Keratinocyte (primary cell): ENCODE data around the gene PDZD2. TPM values are rescaled to one million over a fixed set of nuclear protein-coding genes. Genes with fewer than 3 reads are reported as not detected.

ENCODE experiments used
- DNase-seq: peaks from one replicate; pipeline ENCODE4 v3.0.0-alpha.2; 2011; ENCODE audit warnings: low read depth, missing footprints, low spot score
- FAIRE-seq: peaks from 2 replicates; lab custom pipeline; 2011; peaks lifted over from hg19 to GRCh38; lab: Jason Lieb, UNC
- H2AFZ ChIP-seq: 2 replicates; pipeline ENCODE4 v1.6.0; 2012; ENCODE audit warnings: low read length, control low read depth, inconsistent platforms; ENCODE audit not compliant: control insufficient read depth
- H3K27ac ChIP-seq: 2 replicates; pipeline ENCODE4 v1.5.1; 2011; ENCODE audit warnings: low read length; ENCODE audit not compliant: control insufficient read depth, insufficient read depth
- H3K27me3 ChIP-seq: 3 replicates; pipeline ENCODE4 v1.6.0; 2011; ENCODE audit warnings: low read length; ENCODE audit not compliant: control insufficient read depth, insufficient read depth; ENCODE audit errors: extremely low read depth
- H3K36me3 ChIP-seq, 2 experiments: 2 replicates in 1 of 2; 3 replicates in 1 of 2; pipeline ENCODE4 v1.5.1; 2011; ENCODE audit warnings: low read length in 2 of 2, mild to moderate bottlenecking in 1 of 2; ENCODE audit not compliant: control insufficient read depth in 2 of 2, insufficient read depth in 2 of 2; ENCODE audit errors: extremely low read depth in 1 of 2
- H3K4me1 ChIP-seq: 3 replicates; pipeline ENCODE4 v1.5.1; 2011; ENCODE audit warnings: low read length; ENCODE audit not compliant: control insufficient read depth, insufficient read depth; ENCODE audit errors: extremely low read depth
- H3K4me2 ChIP-seq: 3 replicates; pipeline ENCODE4 v1.6.0; 2011; ENCODE audit warnings: low read depth, low read length; ENCODE audit not compliant: control insufficient read depth, insufficient read depth; ENCODE audit errors: extremely low read depth
- H3K4me3 ChIP-seq, 3 experiments: fragments of 200-600 bp in 1 of 3; sonication (generic) in 1 of 3; 2 replicates in 2 of 3; 3 replicates in 1 of 3; pipeline ENCODE4 v1.5.1; 2011 to 2016; ENCODE audit warnings: low read length in 3 of 3, mild to moderate bottlenecking in 3 of 3, control low read depth in 2 of 3, inconsistent platforms in 1 of 3, low read depth in 1 of 3, mixed read lengths in 1 of 3, mixed run types in 1 of 3, moderate library complexity in 1 of 3; ENCODE audit not compliant: control insufficient read depth in 2 of 3, insufficient read depth in 2 of 3; ENCODE audit errors: extremely low read depth in 1 of 3
- H3K79me2 ChIP-seq: 2 replicates; pipeline ENCODE4 v1.6.0; 2012; ENCODE audit warnings: low read length; ENCODE audit not compliant: control insufficient read depth, insufficient read depth
- H3K9ac ChIP-seq: 3 replicates; pipeline ENCODE4 v1.6.0; 2011; ENCODE audit warnings: low read length; ENCODE audit not compliant: control insufficient read depth, insufficient read depth; ENCODE audit errors: extremely low read depth
- H3K9me1 ChIP-seq: 3 replicates; pipeline ENCODE4 v1.6.0; 2011; ENCODE audit warnings: low read length; ENCODE audit not compliant: control insufficient read depth, insufficient read depth; ENCODE audit errors: extremely low read depth
- H3K9me3 ChIP-seq: 2 replicates; pipeline ENCODE4 v1.5.1; 2012; ENCODE audit warnings: low read depth, low read length; ENCODE audit not compliant: control insufficient read depth
- H4K20me1 ChIP-seq: 3 replicates; pipeline ENCODE4 v1.6.0; 2011; ENCODE audit warnings: low read length; ENCODE audit not compliant: control insufficient read depth, insufficient read depth; ENCODE audit errors: extremely low read depth
- CTCF ChIP-seq, 3 experiments: IDR thresholded peaks in 1 of 3; conservative IDR thresholded peaks in 1 of 3; optimal IDR thresholded peaks in 1 of 3; 2 replicates in 2 of 3; 3 replicates in 1 of 3; pipeline versions ENCODE3 to v1.5.1; 2011; ENCODE audit warnings: low read length in 3 of 3, mild to moderate bottlenecking in 3 of 3, moderate library complexity in 2 of 3, control low read depth in 1 of 3, inconsistent platforms in 1 of 3; ENCODE audit not compliant: insufficient read depth in 2 of 3; ENCODE audit errors: extremely low read depth in 1 of 3
- EZH2 ChIP-seq: IDR thresholded peaks from one replicate; pipeline ENCODE4 v1.6.1; 2012; ENCODE audit warnings: inconsistent platforms, mild to moderate bottlenecking, low read length, moderate library complexity
- dilution Hi-C: fragments of 300-500 bp; cut with MboI; formaldehyde crosslinking; loops from one replicate; pipeline ENCODE4 v1.7.0; 2020; ENCODE audit warnings: low sequenced_read_pairs; ENCODE audit not compliant: extremely low pct_ligation_motif_present
- polyA plus RNA-seq, 5 experiments: library from polyadenylated mRNA; depleted of rRNA in 3 of 5; stranded (reverse) in 3 of 5; stranded (forward) in 1 of 5; unstranded in 1 of 5; fragments of >200 nt; gene quantifications; 1 replicate in 1 of 5; 2 replicates in 3 of 5; 3 replicates in 1 of 5; pipeline versions ENCODE4 v1.2.1 to v1.2.3, GENCODE V29; 2011 to 2012; ENCODE audit warnings: missing spikeins in 2 of 5, low read depth in 1 of 5, low replicate concordance in 1 of 5

PDZD2 gene
- polyA plus RNA-seq, 1 donor (not counting 4 experiments of a cell fraction or from before 2014, with no cell fraction given), result 7.3 TPM

GRCh38 chr5:31962871-31963307 lies 324.0 kb downstream of the PDZD2 start:
- dilution Hi-C loops, result no loop called here

GRCh38 chr5:31963358-31964006 lies 324.6 kb downstream of the PDZD2 start:
- no peaks in the 10 kb centered on the region for H3K9me3 ChIP-seq
- peak overlapping the region; percentile 46 for H2AFZ ChIP-seq
- TF ChIP-seq EZH2 (no peak), CTCF (optimal IDR thresholded peaks at IDR 0.05 in 1 of 3, IDR thresholded peaks at IDR 0.05 in 1 of 3, conservative IDR thresholded peaks at IDR 0.05 in 1 of 3; ENCODE audit: extremely low read depth in 1 of 3, insufficient read depth in 2 of 3, low read length in 3 of 3) (no peak)
- no peaks in the 10 kb centered on the region for H4K20me1 ChIP-seq
- no peaks in the 10 kb centered on the region for H3K27me3 ChIP-seq
- H3K4me2 ChIP-seq, result peak overlapping the region; percentile 67
- peak overlapping the region; percentile 49 for H3K9ac ChIP-seq
- FAIRE-seq (no peak), DNase-seq (no peak)
- peaks cover 37% of the 10 kb centered on the region for H3K4me1 ChIP-seq
- H3K9me1 ChIP-seq, result peaks cover 3% of the 10 kb centered on the region
- no peaks in the 10 kb centered on the region for H3K36me3 ChIP-seq
- H3K4me3 ChIP-seq, result peak overlapping the region in 1 of 3 experiments; percentile 16
- dilution Hi-C loops, result no loop called here
- no peaks in the 10 kb centered on the region for H3K79me2 ChIP-seq
- H3K27ac ChIP-seq, result peak overlapping the region; percentile 41

More at GRCh38 chr5:31962871-31963307, 324.0 kb downstream of the PDZD2 start:
- Histone ChIP-seq H3K9me1 (peaks cover 3% of the 10 kb centered on the region), H4K20me1 (no peaks in the 10 kb centered on the region), H3K27me3 (no peaks in the 10 kb centered on the region), H3K27ac (peak overlapping the region; percentile 41), H2AFZ (no peak overlapping the region), H3K4me2 (peak overlapping the region; percentile 67), H3K9ac (peak overlapping the region; percentile 49), H3K9me3 (no peaks in the 10 kb centered on the region), H3K79me2 (no peaks in the 10 kb centered on the region), H3K4me1 (peaks cover 37% of the 10 kb centered on the region), H3K36me3 (no peaks in the 10 kb centered on the region), H3K4me3 (no peak overlapping the region)
- DNase-seq (no peak), FAIRE-seq (peak; percentile 87)
- TF ChIP-seq EZH2, result no peak
